ENCODE data around the gene RAPGEF4.

- no peak for TF ChIP-seq STAT6 (CRISPR knock-in tag; conservative IDR thresholded peaks at IDR 0.05; ENCODE audit: low read depth)
- TF ChIP-seq CTCF (IDR thresholded peaks at IDR 0.05) = no peak
- no peak for TF ChIP-seq IRF2 (CRISPR knock-in tag; IDR thresholded peaks at IDR 0.05; ENCODE audit: borderline replicate concordance, low read depth)
- no peak for TF ChIP-seq NR3C1 (CRISPR knock-in tag; conservative IDR thresholded peaks at IDR 0.05; ENCODE audit: low read depth)
- no peak for TF ChIP-seq GTF2I (CRISPR knock-in tag; conservative IDR thresholded peaks at IDR 0.05)
- no peak for TF ChIP-seq ZNF416 (CRISPR knock-in tag; IDR thresholded peaks at IDR 0.05)
- TF ChIP-seq ELF4 (CRISPR knock-in tag; IDR thresholded peaks at IDR 0.05; ENCODE audit: low read depth) = no peak
These were observed 357.3 kb downstream of the RAPGEF4 start for GRCh38 chr2:173092844-173093402.
